Measurements from ENCODE around the gene SULT1C3. TPM values are rescaled to one million over a fixed set of nuclear protein-coding genes. Genes with fewer than 3 reads are reported as not detected.

Gene SULT1C3
- total RNA-seq, result not detected in 2 replicates
- long read RNA-seq, result 0 reads

GRCh38 chr2:108239786-108240185 lies at the start of gene SULT1C3:
TSS of gene SULT1C3 (plus strand) at chr2:108239968. CDS start at chr2:108247195, 7,227 bp downstream.
- Mint-ChIP-seq H3K4me1 (ENCODE audit: unreplicated experiment) (no peaks in the 10 kb centered on the region), H3K27me3 (ENCODE audit: unreplicated experiment) (peaks cover 32% of the 10 kb centered on the region), H3K9me3 (ENCODE audit: unreplicated experiment) (peaks cover 7% of the 10 kb centered on the region), H3K27ac (ENCODE audit: unreplicated experiment) (no peak within 1 kb of the TSS), H3K36me3 (ENCODE audit: unreplicated experiment) (no peaks in the 10 kb centered on the region), H3K4me3 (ENCODE audit: unreplicated experiment) (no peak within 1 kb of the TSS)
- no peak for TF ChIP-seq CTCF (IDR thresholded peaks at IDR 0.05)
- no peak for DNase-seq (ENCODE audit: extremely low spot score, unreplicated experiment)

GRCh38 chr2:108193251-108193650 lies 46.5 kb upstream of the SULT1C3 start:
- H3K9me3 Mint-ChIP-seq (ENCODE audit: unreplicated experiment), result no peaks in the 10 kb centered on the region

GRCh38 chr2:108194409-108195132 lies 45.2 kb upstream of the SULT1C3 start:
- H3K27me3 Mint-ChIP-seq (ENCODE audit: unreplicated experiment), result peaks cover 46% of the 10 kb centered on the region
- no peak overlapping the region for H3K27ac Mint-ChIP-seq (ENCODE audit: unreplicated experiment)
- peaks cover 2% of the 10 kb centered on the region for H3K4me1 Mint-ChIP-seq (ENCODE audit: unreplicated experiment)
- H3K36me3 Mint-ChIP-seq (ENCODE audit: unreplicated experiment), result no peaks in the 10 kb centered on the region
- H3K9me3 Mint-ChIP-seq (ENCODE audit: unreplicated experiment), result no peaks in the 10 kb centered on the region
- TF ChIP-seq CTCF (IDR thresholded peaks at IDR 0.05), result peak; percentile 57
- no peak overlapping the region for H3K4me3 Mint-ChIP-seq (ENCODE audit: unreplicated experiment)
- DNase-seq (ENCODE audit: extremely low spot score, unreplicated experiment), result no peak

More at GRCh38 chr2:108193251-108193650, 46.5 kb upstream of the SULT1C3 start:
- no peak for TF ChIP-seq CTCF (IDR thresholded peaks at IDR 0.05)
- Mint-ChIP-seq H3K4me3 (ENCODE audit: unreplicated experiment) (no peak overlapping the region), H3K27me3 (ENCODE audit: unreplicated experiment) (peaks cover 52% of the 10 kb centered on the region), H3K36me3 (ENCODE audit: unreplicated experiment) (no peaks in the 10 kb centered on the region), H3K4me1 (ENCODE audit: unreplicated experiment) (peaks cover 2% of the 10 kb centered on the region), H3K27ac (ENCODE audit: unreplicated experiment) (no peak overlapping the region)
- DNase-seq (ENCODE audit: extremely low spot score, unreplicated experiment), result no peak

GRCh38 chr2:108195133-108195439 lies 44.7 kb upstream of the SULT1C3 start:
- H3K36me3 Mint-ChIP-seq (ENCODE audit: unreplicated experiment), result no peaks in the 10 kb centered on the region
- DNase-seq (ENCODE audit: extremely low spot score, unreplicated experiment), result no peak
- peaks cover 41% of the 10 kb centered on the region for H3K27me3 Mint-ChIP-seq (ENCODE audit: unreplicated experiment)
- no peaks in the 10 kb centered on the region for H3K9me3 Mint-ChIP-seq (ENCODE audit: unreplicated experiment)
- H3K4me3 Mint-ChIP-seq (ENCODE audit: unreplicated experiment), result no peak overlapping the region
- no peak overlapping the region for H3K27ac Mint-ChIP-seq (ENCODE audit: unreplicated experiment)
- no peak for TF ChIP-seq CTCF (IDR thresholded peaks at IDR 0.05)
- H3K4me1 Mint-ChIP-seq (ENCODE audit: unreplicated experiment), result peaks cover 2% of the 10 kb centered on the region

GRCh38 chr2:108199726-108200125 lies 40.0 kb upstream of the SULT1C3 start:
- DNase-seq (ENCODE audit: extremely low spot score, unreplicated experiment), result no peak

More at GRCh38 chr2:108199726-108200125, 40.0 kb upstream of the SULT1C3 start:
- no peaks in the 10 kb centered on the region for H3K36me3 Mint-ChIP-seq (ENCODE audit: unreplicated experiment)
- H3K27me3 Mint-ChIP-seq (ENCODE audit: unreplicated experiment), result peaks cover 8% of the 10 kb centered on the region
- no peak overlapping the region for H3K4me3 Mint-ChIP-seq (ENCODE audit: unreplicated experiment)
- H3K9me3 Mint-ChIP-seq (ENCODE audit: unreplicated experiment), result peaks cover 6% of the 10 kb centered on the region
- no peak for TF ChIP-seq CTCF (IDR thresholded peaks at IDR 0.05)
- no peaks in the 10 kb centered on the region for H3K4me1 Mint-ChIP-seq (ENCODE audit: unreplicated experiment)
- H3K27ac Mint-ChIP-seq (ENCODE audit: unreplicated experiment), result no peak overlapping the region

Data from osteocyte (in vitro differentiated cells).